Common myeloid progenitor, CD34-positive (primary cell): ENCODE data around the gene CIDEA.

Experiments used
- CTCF ChIA-PET: fragments of 350-600 bp; sonication (Branson Sonifier 250); formaldehyde crosslinking; loops from one replicate; lab custom pipeline; 2021; ENCODE audit warnings: antibody characterized with exemption; lab: Charles Lee
- POLR2A ChIA-PET: fragments of 350-600 bp; sonication (Branson Sonifier 250); formaldehyde crosslinking; loops from one replicate; lab custom pipeline; 2021; ENCODE audit warnings: antibody characterized with exemption; lab: Charles Lee
- DNase-seq, 3 donors: peaks; one replicate each; pipeline versions ENCODE4 v3.0.0 to v3.0.0-alpha.2; 2013
- H3K27ac ChIP-seq, 2 experiments: 1 replicate in 1 of 2; 2 replicates in 1 of 2; pipeline ENCODE4 v1.7.0; 2013; ENCODE audit warnings: inconsistent platforms in 2 of 2, low read length in 2 of 2, mild to moderate bottlenecking in 2 of 2, low read depth in 1 of 2, moderate library complexity in 1 of 2; ENCODE audit not compliant: severe bottlenecking in 2 of 2, insufficient read depth in 1 of 2, poor library complexity in 1 of 2
- H3K27me3 ChIP-seq, 5 experiments: replicated peaks in 2 of 5; 1 replicate in 3 of 5; 2 replicates in 2 of 5; pipeline versions ENCODE4 v1.6.1 to v1.7.0; 2013; ENCODE audit warnings: low read length in 4 of 5, mild to moderate bottlenecking in 2 of 5, moderate library complexity in 2 of 5, inconsistent platforms in 1 of 5; ENCODE audit not compliant: insufficient read depth in 5 of 5, control insufficient read depth in 4 of 5
- H3K36me3 ChIP-seq, 4 experiments: 1 replicate in 2 of 4; 2 replicates in 2 of 4; pipeline versions ENCODE4 v1.6.1 to v1.7.0; 2013; ENCODE audit warnings: low read length in 3 of 4, control low read depth in 1 of 4, mild to moderate bottlenecking in 1 of 4; ENCODE audit not compliant: control insufficient read depth in 4 of 4, insufficient read depth in 4 of 4
- H3K4me1 ChIP-seq, 4 experiments: 1 replicate in 3 of 4; 2 replicates in 1 of 4; pipeline versions ENCODE4 v1.6.1 to v1.7.1; 2013; ENCODE audit warnings: low read length in 3 of 4, mild to moderate bottlenecking in 3 of 4, control low read depth in 1 of 4, inconsistent platforms in 1 of 4, moderate library complexity in 1 of 4; ENCODE audit not compliant: control insufficient read depth in 4 of 4, insufficient read depth in 4 of 4; ENCODE audit errors: control extremely low read depth in 1 of 4
- H3K4me3 ChIP-seq, 7 experiments: 1 replicate in 4 of 7; 2 replicates in 3 of 7; pipeline versions ENCODE4 v1.5.1 to v1.7.0; 2013; ENCODE audit warnings: mild to moderate bottlenecking in 7 of 7, low read length in 6 of 7, moderate library complexity in 6 of 7, inconsistent platforms in 2 of 7, low read depth in 2 of 7, control low read depth in 1 of 7; ENCODE audit not compliant: insufficient read depth in 4 of 7, control insufficient read depth in 1 of 7; ENCODE audit errors: extremely low read depth in 1 of 7
- H3K9me3 ChIP-seq, 5 experiments: 1 replicate in 4 of 5; 2 replicates in 1 of 5; pipeline versions ENCODE4 v1.6.1 to v1.7.1; 2013; ENCODE audit warnings: low read length in 4 of 5, mild to moderate bottlenecking in 2 of 5, inconsistent platforms in 1 of 5, low read depth in 1 of 5, moderate library complexity in 1 of 5; ENCODE audit not compliant: control insufficient read depth in 4 of 5, insufficient read depth in 2 of 5; ENCODE audit errors: control extremely low read depth in 1 of 5
- WGBS: methylation state at CpG from one replicate; pipeline ENCODE4 v1.1.5; 2013; ENCODE audit not compliant: insufficient coverage; 5-methylcytosine and 5-hydroxymethylcytosine counted together

Gene CIDEA

GRCh38 chr18:12248926-12249720 is 5.0 kb upstream of the CIDEA start:
- DNase-seq = no peak
- Histone ChIP-seq H3K27ac (no peak overlapping the region), H3K4me1 (peaks cover 0 to 12% (median 9%) of the 10 kb centered on the region in 4 experiments), H3K9me3 (no peaks in the 10 kb centered on the region), H3K27me3 (peaks cover 0 to 62% (median 25%) of the 10 kb centered on the region in 5 experiments), H3K36me3 (no peaks in the 10 kb centered on the region), H3K4me3 (no peak overlapping the region)
- 88% methylated on average over 12 of the region's 13 CpGs for WGBS
- CTCF ChIA-PET = interaction anchor here (1.1 to 2.4 kb wide), 3 partner anchors 10 to 29 kb away, joined by 3 to 9 read pairs (median 4); no protein-coding TSS in a partner anchor
- POLR2A ChIA-PET = no interaction called here

GRCh38 chr18:12251311-12251710 is 2.9 kb upstream of the CIDEA start:
- Histone ChIP-seq H3K4me3 (no peak overlapping the region), H3K27me3 (peaks cover 2 to 81% (median 32%) of the 10 kb centered on the region in 5 experiments), H3K9me3 (no peaks in the 10 kb centered on the region), H3K4me1 (peaks cover 0 to 17% (median 13%) of the 10 kb centered on the region in 4 experiments), H3K36me3 (no peaks in the 10 kb centered on the region), H3K27ac (no peak overlapping the region)
- POLR2A ChIA-PET = no interaction called here
- 97% methylated on average over 7 of the region's 11 CpGs for WGBS
- CTCF ChIA-PET = interaction anchor here (1.0 to 2.1 kb wide), 3 partner anchors 13 to 213 kb away, joined by 3 to 7 read pairs (median 4); no protein-coding TSS in a partner anchor
- DNase-seq = no peak

- WGBS = 98% methylated on average over 4 of the region's 6 CpGs
- CTCF ChIA-PET = interaction anchor here (1.3 to 2.1 kb wide), 2 partner anchors 13 to 213 kb away, joined by 3 to 7 read pairs; no protein-coding TSS in a partner anchor
Measured at GRCh38 chr18:12252061-12252460, 2.1 kb upstream of the CIDEA start.

DNA sequence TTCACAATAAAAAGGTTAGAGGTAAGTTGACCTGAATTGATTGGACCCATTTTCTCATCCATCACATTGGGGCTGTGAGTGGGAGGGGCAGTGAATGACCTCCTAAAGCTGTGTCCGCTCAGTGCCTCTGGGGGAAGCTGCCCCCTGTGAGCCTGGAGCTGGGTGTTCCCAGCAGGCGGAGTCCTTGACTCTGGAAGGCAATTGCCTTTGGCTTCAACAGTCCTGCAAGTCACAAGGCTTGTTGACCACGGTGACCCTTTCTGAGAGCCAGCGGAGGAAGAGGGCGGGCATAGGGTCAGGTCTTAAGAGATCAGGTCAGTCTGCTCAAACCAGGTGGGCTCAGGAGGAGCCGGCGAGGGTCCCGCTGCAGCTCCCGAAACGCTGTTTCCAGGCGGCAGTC is 1.1 kb upstream of the CIDEA start:
- POLR2A ChIA-PET = no interaction called here
- peaks cover 2 to 72% (median 38%) of the 10 kb centered on the region in 5 experiments for H3K27me3 ChIP-seq
- WGBS = 36% methylated on average over 11 of the region's 11 CpGs
- H3K36me3 ChIP-seq = no peaks in the 10 kb centered on the region
- CTCF ChIA-PET = interaction anchor here (1.5 kb wide), 1 partner anchor 14 kb away, joined by 4 read pairs; no protein-coding TSS in a partner anchor
- H3K4me3 ChIP-seq = peak overlapping the region in 1 of 7 experiments; percentile 69
- DNase-seq = no peak
- peaks cover 0 to 17% (median 13%) of the 10 kb centered on the region in 4 experiments for H3K4me1 ChIP-seq
- H3K9me3 ChIP-seq = no peaks in the 10 kb centered on the region
- no peak overlapping the region for H3K27ac ChIP-seq

More at GRCh38 chr18:12252061-12252460, 2.1 kb upstream of the CIDEA start:
- DNase-seq = no peak
- Histone ChIP-seq H3K27me3 (peaks cover 2 to 80% (median 36%) of the 10 kb centered on the region in 5 experiments), H3K9me3 (no peaks in the 10 kb centered on the region), H3K36me3 (no peaks in the 10 kb centered on the region), H3K27ac (no peak overlapping the region), H3K4me1 (peaks cover 0 to 17% (median 13%) of the 10 kb centered on the region in 4 experiments), H3K4me3 (no peak overlapping the region)
- POLR2A ChIA-PET = no interaction called here

DNA sequence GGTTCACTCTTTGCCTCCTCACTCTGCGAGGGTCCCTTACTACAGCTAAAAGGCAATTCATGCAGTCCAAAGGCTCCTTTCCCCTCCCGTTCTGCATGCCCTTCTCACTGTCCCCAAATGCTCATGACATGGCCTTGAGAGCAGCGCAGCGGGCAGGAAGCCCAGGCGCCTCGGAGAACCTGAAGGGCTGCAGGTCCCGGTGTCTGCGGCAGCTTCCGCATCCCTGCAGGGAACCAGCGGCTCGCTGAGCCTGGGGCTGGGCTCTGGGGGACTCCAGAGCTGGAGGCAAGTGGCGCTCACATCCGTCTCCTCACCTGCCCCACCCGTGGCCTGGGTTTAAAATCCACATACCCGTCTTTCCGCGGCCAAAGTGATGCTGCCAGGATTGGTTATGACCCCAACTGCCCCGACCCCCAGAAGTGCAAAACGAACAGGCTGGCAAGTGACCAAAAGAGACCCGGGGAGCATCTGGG is 462 bp upstream of the CIDEA start:
- Histone ChIP-seq H3K36me3 (no peaks in the 10 kb centered on the region), H3K9me3 (no peaks in the 10 kb centered on the region), H3K4me3 (peak overlapping the region in 5 of 7 experiments; percentile 25 to 69 (median 51)), H3K4me1 (peaks cover 0 to 17% (median 13%) of the 10 kb centered on the region in 4 experiments), H3K27ac (no peak overlapping the region), H3K27me3 (peaks cover 2 to 69% (median 40%) of the 10 kb centered on the region in 5 experiments)
- POLR2A ChIA-PET = no interaction called here
- 2% methylated on average over 12 of the region's 20 CpGs for whole genome bisulfite sequencing
- DNase-seq = peak; percentile 11 to 63 (median 51)
- CTCF ChIA-PET = interaction anchor here (1.1 to 1.5 kb wide), 2 partner anchors 13 to 18 kb away, joined by 4 read pairs; no protein-coding TSS in a partner anchor

DNA sequence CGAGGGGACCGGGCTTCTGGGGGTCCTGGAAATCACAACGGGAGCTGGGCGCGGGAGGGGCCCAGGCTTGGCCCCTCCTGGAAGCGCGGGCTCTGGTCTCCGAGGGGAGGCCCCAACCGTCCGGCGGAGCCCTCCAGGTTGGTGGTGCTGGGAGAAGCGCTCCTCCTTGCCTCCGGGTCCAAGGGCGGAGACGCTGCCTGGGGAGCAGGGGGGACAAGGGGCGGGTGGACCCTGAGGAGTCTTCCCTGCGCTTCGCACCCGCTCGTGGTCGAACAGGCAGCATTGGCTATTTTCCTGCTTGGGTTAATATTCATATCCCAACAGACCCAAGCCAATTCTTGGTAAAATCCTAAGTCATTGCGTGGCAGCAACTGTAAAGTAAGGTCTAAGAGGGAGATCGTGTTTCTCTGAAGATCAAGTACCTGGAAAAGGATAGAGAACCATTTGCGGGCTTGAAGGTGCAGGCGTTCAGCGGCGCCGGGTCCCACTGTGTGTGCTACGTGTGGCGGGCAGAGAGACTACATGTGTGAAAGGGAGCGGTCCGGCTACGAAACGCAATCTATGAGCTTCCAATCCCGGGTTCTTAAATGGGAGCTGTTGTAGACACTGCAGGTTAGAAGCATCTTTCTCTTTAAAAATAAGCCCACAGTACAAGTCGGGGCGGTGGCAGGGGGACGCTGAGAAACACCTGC is 805 bp downstream of the CIDEA start:
- no peak overlapping the region for H3K27ac ChIP-seq
- no peak for DNase-seq
- H3K4me1 ChIP-seq = peaks cover 0 to 17% (median 13%) of the 10 kb centered on the region in 4 experiments
- POLR2A ChIA-PET = no interaction called here
- H3K27me3 ChIP-seq = peaks cover 2 to 60% (median 36%) of the 10 kb centered on the region in 5 experiments
- CTCF ChIA-PET = interaction anchor here (1.1 to 2.8 kb wide), 2 partner anchors 17 kb away, joined by 4 to 10 read pairs; no protein-coding TSS in a partner anchor
- no peak overlapping the region for H3K4me3 ChIP-seq
- no peaks in the 10 kb centered on the region for H3K36me3 ChIP-seq
- no peaks in the 10 kb centered on the region for H3K9me3 ChIP-seq
- WGBS = 64% methylated on average over 27 of the region's 38 CpGs
